ENCODE data around the gene KDF1. TPM values are rescaled to one million over a fixed set of nuclear protein-coding genes. Genes with fewer than 3 reads are reported as not detected.

The KDF1 gene
- total RNA-seq, 1 donor from 2014 or later = 26.1 TPM

GRCh38 chr1:26953374-26953773 lies 6.9 kb downstream of the KDF1 start:
- no peak overlapping the region for H3K4me3 Mint-ChIP-seq (ENCODE audit: low read depth)
- TF ChIP-seq CTCF (IDR thresholded peaks at IDR 0.05; ENCODE audit: unreplicated experiment) = no peak
- H3K9me3 Mint-ChIP-seq (ENCODE audit: low read depth) = peaks cover 5% of the 10 kb centered on the region
- no peak overlapping the region for H3K27ac Mint-ChIP-seq
- H3K4me1 Mint-ChIP-seq (ENCODE audit: low read depth) = peaks cover 3% of the 10 kb centered on the region
- peaks cover 20% of the 10 kb centered on the region for H3K36me3 Mint-ChIP-seq (ENCODE audit: insufficient read depth)
- no peaks in the 10 kb centered on the region for H3K27me3 Mint-ChIP-seq
- DNase-seq (ENCODE audit: low spot score, unreplicated experiment) = no peak

GRCh38 chr1:26951821-26952497 lies 8.3 kb downstream of the KDF1 start:
- DNase-seq (ENCODE audit: low spot score, unreplicated experiment) = no peak
- Mint-ChIP-seq H3K27me3 (no peaks in the 10 kb centered on the region), H3K36me3 (ENCODE audit: insufficient read depth) (peaks cover 22% of the 10 kb centered on the region), H3K27ac (peak overlapping the region; percentile 69), H3K4me3 (ENCODE audit: low read depth) (no peak overlapping the region), H3K9me3 (ENCODE audit: low read depth) (peaks cover 5% of the 10 kb centered on the region), H3K4me1 (ENCODE audit: low read depth) (peaks cover 3% of the 10 kb centered on the region)
- TF ChIP-seq CTCF (IDR thresholded peaks at IDR 0.05; ENCODE audit: unreplicated experiment) = no peak

GRCh38 chr1:26951216-26951615 lies 9.1 kb downstream of the KDF1 start:
- TF ChIP-seq CTCF (IDR thresholded peaks at IDR 0.05; ENCODE audit: unreplicated experiment) = no peak
- no peak for DNase-seq (ENCODE audit: low spot score, unreplicated experiment)
- Mint-ChIP-seq H3K36me3 (ENCODE audit: insufficient read depth) (peaks cover 19% of the 10 kb centered on the region), H3K4me3 (ENCODE audit: low read depth) (no peak overlapping the region), H3K27ac (peak overlapping the region; percentile 69), H3K27me3 (no peaks in the 10 kb centered on the region), H3K4me1 (ENCODE audit: low read depth) (peaks cover 5% of the 10 kb centered on the region), H3K9me3 (ENCODE audit: low read depth) (peaks cover under 1% of the 10 kb centered on the region)

- H3K36me3 Mint-ChIP-seq (ENCODE audit: insufficient read depth) = peaks cover 22% of the 10 kb centered on the region
- H3K4me3 Mint-ChIP-seq (ENCODE audit: low read depth) = no peak overlapping the region
Measured at GRCh38 chr1:26950602-26951001, 9.7 kb downstream of the KDF1 start.

GRCh38 chr1:26949926-26950319 lies 10.3 kb downstream of the KDF1 start:
- peak overlapping the region; percentile 37 for H3K27ac Mint-ChIP-seq
- H3K4me1 Mint-ChIP-seq (ENCODE audit: low read depth) = peaks cover 16% of the 10 kb centered on the region
- DNase-seq (ENCODE audit: low spot score, unreplicated experiment) = no peak
- no peak overlapping the region for H3K4me3 Mint-ChIP-seq (ENCODE audit: low read depth)
- H3K9me3 Mint-ChIP-seq (ENCODE audit: low read depth) = no peaks in the 10 kb centered on the region
- TF ChIP-seq CTCF (IDR thresholded peaks at IDR 0.05; ENCODE audit: unreplicated experiment) = no peak
- H3K27me3 Mint-ChIP-seq = no peaks in the 10 kb centered on the region
- H3K36me3 Mint-ChIP-seq (ENCODE audit: insufficient read depth) = peaks cover 28% of the 10 kb centered on the region

More at GRCh38 chr1:26950602-26951001, 9.7 kb downstream of the KDF1 start:
- Mint-ChIP-seq H3K27ac (peak overlapping the region; percentile 46), H3K27me3 (no peaks in the 10 kb centered on the region), H3K4me1 (ENCODE audit: low read depth) (peaks cover 10% of the 10 kb centered on the region), H3K9me3 (ENCODE audit: low read depth) (no peaks in the 10 kb centered on the region)
- DNase-seq (ENCODE audit: low spot score, unreplicated experiment) = no peak
- TF ChIP-seq CTCF (IDR thresholded peaks at IDR 0.05; ENCODE audit: unreplicated experiment) = no peak
